Peyer's patch (tissue), 4 donors: ENCODE data around the gene PRPF40A.

ENCODE experiments used
- CTCF ChIP-seq, 6 experiments: fragments of 450-650 bp in 4 of 6; fragments of 200-600 bp in 2 of 6; sonication (generic) in 1 of 6; IDR thresholded peaks; one replicate each; pipeline ENCODE4 v1.5.1; 2017 to 2019; ENCODE audit warnings: antibody characterized with exemption in 6 of 6, mild to moderate bottlenecking in 3 of 6, moderate library complexity in 1 of 6
- POLR2A ChIP-seq, 2 donors: fragments of 450-650 bp; IDR thresholded peaks; one replicate each; pipeline ENCODE4 v1.5.1; 2017; ENCODE audit warnings: antibody characterized with exemption in 2 of 2, mild to moderate bottlenecking in 2 of 2, moderate library complexity in 2 of 2

DNA sequence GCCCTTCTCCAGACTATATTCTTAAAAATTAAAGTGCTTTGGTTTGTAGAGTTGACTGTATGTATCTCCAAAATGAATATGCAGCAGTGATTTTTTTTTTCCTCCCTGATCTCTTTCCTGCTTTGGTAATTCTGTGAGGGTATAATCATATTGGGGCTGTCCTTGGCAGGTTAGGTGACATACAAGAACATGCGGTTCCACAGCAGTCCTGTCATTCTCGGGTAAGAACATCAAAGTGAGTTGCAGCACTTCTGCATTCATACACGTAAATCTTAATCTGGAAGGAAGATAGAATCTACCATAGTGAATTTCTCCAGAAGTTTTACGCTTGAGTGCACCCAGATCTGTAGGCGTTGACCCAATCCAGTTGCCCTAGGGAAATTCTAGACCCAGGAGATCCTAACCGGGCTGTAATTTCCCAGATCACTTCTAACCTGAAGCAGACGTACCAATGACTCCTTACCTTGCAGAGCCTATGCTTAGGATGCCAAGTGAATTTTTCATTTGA, 109.4 kb downstream of the PRPF40A start:
- no peak for TF ChIP-seq CTCF (IDR thresholded peaks at IDR 0.05)
- no peak for TF ChIP-seq POLR2A (IDR thresholded peaks at IDR 0.05)
